NT2/D1 (cell line): ENCODE measurements around the gene ZNF516.

Experiments
- SUZ12 ChIP-seq: IDR thresholded peaks from 2 replicates; pipeline ENCODE4 v1.6.1; 2011; ENCODE audit not compliant: insufficient read length, insufficient read depth; ENCODE audit errors: extremely low read depth
- YY1 ChIP-seq: IDR thresholded peaks from 2 replicates; pipeline ENCODE4 v1.6.1; 2011; ENCODE audit not compliant: insufficient read length, insufficient read depth
- ZNF274 ChIP-seq: IDR thresholded peaks from 2 replicates; pipeline ENCODE4 v1.6.1; 2011; ENCODE audit warnings: mild to moderate bottlenecking, low read depth, low read length

GRCh38 chr18:76358774-76359173 lies 136.3 kb downstream of the ZNF516 start:
- TF ChIP-seq SUZ12: no peak
- no peak for TF ChIP-seq ZNF274
- no peak for TF ChIP-seq YY1
